Activated T-cell treated with anti-CD3 and anti-CD28 coated beads, Interleukin-2, amount 50 U/mL, for 24 hours (primary cell): ENCODE measurements around the gene CLOCK.

Experiments used
- DNase-seq: peaks from one replicate; pipeline ENCODE4 v3.0.0-alpha.2; 2020
- H3K27ac Mint-ChIP-seq: 2 replicates; pipeline ENCODE4 v1.8.0; 2020; ENCODE audit warnings: mild to moderate bottlenecking, mixed read lengths
- H3K27me3 Mint-ChIP-seq: 2 replicates; pipeline ENCODE4 v1.8.0; 2020; ENCODE audit warnings: mixed read lengths
- H3K36me3 Mint-ChIP-seq: 2 replicates; pipeline ENCODE4 v1.8.0; 2020; ENCODE audit warnings: low read depth, mixed read lengths
- H3K4me1 Mint-ChIP-seq: 2 replicates; pipeline ENCODE4 v1.8.0; 2020; ENCODE audit warnings: low read depth, mixed read lengths
- H3K4me3 Mint-ChIP-seq: 2 replicates; pipeline ENCODE4 v1.8.0; 2020; ENCODE audit warnings: mild to moderate bottlenecking, moderate library complexity, mixed read lengths
- H3K9me3 Mint-ChIP-seq: 2 replicates; pipeline ENCODE4 v1.8.0; 2020; ENCODE audit warnings: mixed read lengths

CLOCK gene

DNA sequence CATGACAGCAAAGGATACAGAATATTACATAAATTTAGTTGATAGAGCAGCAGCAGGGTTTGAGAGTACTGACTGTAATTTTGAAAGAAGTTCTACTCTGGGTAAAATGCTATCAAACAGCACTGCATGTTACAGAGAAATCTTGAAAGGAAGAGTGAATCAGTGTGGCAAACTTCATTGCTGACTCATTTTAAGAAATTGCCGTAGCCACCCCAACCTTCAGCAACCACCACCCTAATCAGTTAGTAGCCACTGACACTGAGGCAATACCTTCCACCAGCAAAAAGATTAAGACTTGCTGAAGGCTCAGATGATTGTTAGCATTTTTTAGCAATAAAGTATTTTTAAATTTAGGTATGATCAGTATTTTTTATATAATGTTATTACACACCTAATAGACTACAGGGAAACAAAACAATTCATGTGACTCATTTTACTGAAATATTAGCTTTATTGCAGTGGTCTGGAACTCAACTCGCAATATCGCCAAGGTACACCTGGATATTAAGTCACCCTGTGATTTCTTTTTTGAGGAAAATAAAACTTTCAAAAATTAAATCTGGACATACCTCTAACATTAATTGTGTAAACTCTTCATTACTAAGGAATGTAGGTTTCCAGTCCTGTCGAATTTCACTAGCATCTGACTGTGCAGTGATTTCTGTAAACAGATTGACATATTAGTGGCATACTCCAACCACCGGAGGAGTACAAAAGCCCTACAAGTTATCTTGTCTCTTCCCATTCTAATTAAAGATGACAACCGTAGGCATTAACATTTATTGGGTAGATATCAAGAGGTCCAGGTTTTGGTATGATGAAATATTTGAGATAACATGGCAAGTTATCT lies 71.1 kb downstream of the CLOCK start:
- Mint-ChIP-seq H3K9me3 (no peaks in the 10 kb centered on the region), H3K4me1 (peaks cover 9% of the 10 kb centered on the region), H3K36me3 (peaks cover 47% of the 10 kb centered on the region), H3K27me3 (no peaks in the 10 kb centered on the region), H3K4me3 (no peak overlapping the region), H3K27ac (no peak overlapping the region)
- no peak for DNase-seq

DNA sequence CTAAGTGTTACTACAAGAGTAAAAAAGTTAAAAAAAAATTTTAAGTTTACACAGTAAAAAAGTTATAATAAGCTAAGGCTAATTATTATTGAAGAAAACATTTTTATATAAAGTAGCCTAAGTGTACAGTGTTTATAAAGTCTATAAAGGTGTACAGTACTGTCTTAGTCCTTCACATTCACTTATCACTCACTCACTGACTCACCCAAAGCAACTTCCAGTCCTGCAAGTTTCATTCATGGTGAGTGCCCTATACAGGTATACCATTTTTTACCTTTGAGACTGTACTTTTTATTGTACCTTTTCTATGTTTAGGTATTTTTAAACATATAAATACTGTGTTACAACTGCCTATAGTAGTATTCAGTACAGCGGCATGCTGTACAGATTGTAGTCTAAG lies 76.7 kb downstream of the CLOCK start:
- peaks cover 4% of the 10 kb centered on the region for H3K9me3 Mint-ChIP-seq
- H3K27me3 Mint-ChIP-seq, result no peaks in the 10 kb centered on the region
- peaks cover 52% of the 10 kb centered on the region for H3K36me3 Mint-ChIP-seq
- peaks cover 2% of the 10 kb centered on the region for H3K4me1 Mint-ChIP-seq
- DNase-seq, result no peak
- H3K27ac Mint-ChIP-seq, result no peak overlapping the region
- H3K4me3 Mint-ChIP-seq, result no peak overlapping the region

DNA sequence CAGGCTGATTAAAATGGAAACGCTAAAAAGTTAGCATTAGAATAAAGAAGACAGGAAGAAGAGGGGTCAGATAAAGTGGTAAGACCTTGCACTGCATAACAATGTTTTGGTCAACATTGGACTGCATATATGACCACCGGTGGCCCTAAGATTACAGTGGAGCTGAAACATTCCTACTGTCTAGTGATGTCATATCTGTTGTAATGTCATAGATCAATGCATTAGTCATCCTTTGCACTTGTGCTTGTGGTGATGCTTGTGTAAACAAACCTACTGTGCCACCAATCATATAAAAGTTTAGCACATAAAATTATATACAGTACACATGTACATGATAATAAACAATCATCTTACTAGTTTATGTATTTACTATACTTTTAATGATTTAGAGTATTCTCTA lies 78.0 kb downstream of the CLOCK start:
- Mint-ChIP-seq H3K27ac (no peak overlapping the region), H3K36me3 (peaks cover 50% of the 10 kb centered on the region), H3K9me3 (peaks cover 4% of the 10 kb centered on the region), H3K27me3 (no peaks in the 10 kb centered on the region), H3K4me3 (no peak overlapping the region), H3K4me1 (no peaks in the 10 kb centered on the region)
- no peak for DNase-seq

DNA sequence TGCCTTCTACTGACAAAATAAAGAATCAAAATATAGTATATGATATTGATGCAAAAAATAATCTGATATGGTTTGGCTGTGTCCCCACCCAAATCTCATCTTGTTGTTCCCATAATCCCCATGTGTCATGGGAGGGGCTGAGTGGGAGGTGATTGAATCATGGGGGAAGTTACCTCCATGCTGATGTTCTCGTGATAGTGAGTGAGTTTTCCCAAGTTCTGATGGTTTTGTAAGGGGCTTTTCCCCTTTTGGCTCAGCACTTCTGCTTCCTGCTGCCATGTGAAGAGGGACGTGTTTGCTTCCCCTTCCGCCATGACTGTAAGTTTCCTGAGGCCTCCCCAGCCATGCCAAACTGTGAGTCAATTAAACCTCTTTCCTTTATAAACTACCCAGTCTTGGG lies 80.7 kb downstream of the CLOCK start:
- Mint-ChIP-seq H3K36me3 (peaks cover 51% of the 10 kb centered on the region), H3K4me1 (no peaks in the 10 kb centered on the region), H3K9me3 (peaks cover 4% of the 10 kb centered on the region)

DNA sequence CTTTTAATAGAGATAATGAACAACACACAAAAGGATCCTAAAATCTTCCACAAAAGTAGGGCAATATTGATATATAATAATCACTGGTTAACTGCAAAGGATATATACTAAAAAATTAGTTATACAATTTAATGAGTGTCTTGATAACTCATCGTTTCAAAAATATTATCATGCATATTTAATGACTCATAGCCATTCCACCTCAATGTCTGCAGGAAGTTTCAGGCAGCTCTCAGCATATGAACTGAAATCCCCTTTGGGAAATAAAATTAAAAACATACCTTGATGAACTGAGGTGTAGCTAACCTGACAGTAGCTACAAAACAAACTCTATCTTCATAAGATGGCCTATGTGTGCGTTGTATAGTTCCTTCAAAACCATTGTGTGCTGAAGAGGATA lies 88.1 kb downstream of the CLOCK start:
- no peaks in the 10 kb centered on the region for H3K4me1 Mint-ChIP-seq
- no peak for DNase-seq
- peaks cover 34% of the 10 kb centered on the region for H3K36me3 Mint-ChIP-seq
- H3K27me3 Mint-ChIP-seq, result no peaks in the 10 kb centered on the region
- no peak overlapping the region for H3K4me3 Mint-ChIP-seq
- H3K27ac Mint-ChIP-seq, result no peak overlapping the region
- no peaks in the 10 kb centered on the region for H3K9me3 Mint-ChIP-seq

More for the DNA sequence above, 80.7 kb downstream of the CLOCK start:
- no peak for DNase-seq
- H3K4me3 Mint-ChIP-seq, result no peak overlapping the region
- H3K27ac Mint-ChIP-seq, result no peak overlapping the region
- H3K27me3 Mint-ChIP-seq, result no peaks in the 10 kb centered on the region

DNA sequence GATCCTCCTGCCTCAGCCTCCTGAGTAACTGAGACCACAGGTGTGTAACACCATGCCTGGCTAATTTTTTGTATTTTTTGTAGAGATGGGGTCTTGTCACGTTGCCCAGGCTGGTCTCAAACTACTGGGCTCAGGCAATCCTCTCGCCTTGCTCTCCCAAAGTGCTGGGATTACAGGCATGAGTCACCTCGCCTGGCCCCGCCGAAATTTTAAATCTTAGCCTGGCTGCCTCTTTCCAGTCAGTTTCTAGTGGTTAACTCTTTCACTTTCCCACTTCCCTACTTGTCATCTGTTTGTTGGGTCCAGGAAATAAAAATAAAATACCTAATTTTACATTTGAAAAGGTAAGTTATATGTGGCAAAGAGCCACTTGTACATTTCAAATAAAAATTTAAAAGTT lies 88.5 kb downstream of the CLOCK start:
- no peaks in the 10 kb centered on the region for H3K27me3 Mint-ChIP-seq
- H3K4me3 Mint-ChIP-seq, result no peak overlapping the region
- no peak for DNase-seq
- H3K9me3 Mint-ChIP-seq, result no peaks in the 10 kb centered on the region
- H3K36me3 Mint-ChIP-seq, result peaks cover 34% of the 10 kb centered on the region
- no peak overlapping the region for H3K27ac Mint-ChIP-seq
- H3K4me1 Mint-ChIP-seq, result no peaks in the 10 kb centered on the region

DNA sequence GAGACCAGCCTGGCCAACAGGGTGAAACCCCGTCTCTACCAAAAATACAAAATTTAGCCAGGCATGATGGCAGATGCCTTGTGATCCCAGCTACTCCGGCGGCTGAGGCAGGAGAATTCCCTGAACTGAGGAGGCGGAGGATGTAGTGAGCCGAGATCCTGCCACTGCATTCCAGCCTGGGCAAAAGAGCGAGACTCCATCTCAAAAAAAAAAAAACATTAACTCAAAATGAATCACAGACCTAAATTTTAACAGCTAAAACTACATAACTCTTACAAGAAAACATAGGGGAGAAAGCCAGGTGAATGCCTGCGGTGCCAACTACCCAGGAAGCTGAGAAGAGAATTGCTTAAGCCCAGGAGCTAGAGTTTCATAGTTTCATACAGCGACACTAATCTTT lies 96.1 kb downstream of the CLOCK start:
- H3K27me3 Mint-ChIP-seq, result no peaks in the 10 kb centered on the region
- H3K36me3 Mint-ChIP-seq, result peaks cover 69% of the 10 kb centered on the region
- H3K27ac Mint-ChIP-seq, result no peak overlapping the region

DNA sequence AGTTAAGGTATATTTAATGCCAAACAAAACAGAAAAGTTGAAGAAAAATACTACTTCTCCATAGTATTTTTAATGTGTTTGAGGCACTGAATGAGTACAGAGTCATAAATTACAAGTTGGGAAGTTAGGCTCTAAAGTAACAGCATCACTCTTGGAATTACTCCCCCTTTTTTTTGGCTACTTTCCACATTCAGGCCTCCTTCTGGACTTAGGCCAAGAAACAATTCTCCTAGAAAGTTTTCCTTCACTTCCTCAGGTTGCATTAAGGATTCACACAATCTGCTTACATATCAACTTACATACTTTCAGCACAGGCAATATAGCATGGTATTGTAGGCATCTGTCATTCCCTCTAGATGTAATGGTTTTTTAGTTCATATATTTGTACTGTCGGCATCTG lies 98.9 kb downstream of the CLOCK start:
- Mint-ChIP-seq H3K27ac (no peak overlapping the region), H3K4me1 (peaks cover 13% of the 10 kb centered on the region), H3K4me3 (no peak overlapping the region), H3K9me3 (no peaks in the 10 kb centered on the region), H3K27me3 (no peaks in the 10 kb centered on the region), H3K36me3 (peaks cover 70% of the 10 kb centered on the region)
- no peak for DNase-seq

More for the DNA sequence above, 96.1 kb downstream of the CLOCK start:
- no peak for DNase-seq
- peaks cover 12% of the 10 kb centered on the region for H3K4me1 Mint-ChIP-seq
- H3K4me3 Mint-ChIP-seq, result no peak overlapping the region
- H3K9me3 Mint-ChIP-seq, result no peaks in the 10 kb centered on the region

DNA sequence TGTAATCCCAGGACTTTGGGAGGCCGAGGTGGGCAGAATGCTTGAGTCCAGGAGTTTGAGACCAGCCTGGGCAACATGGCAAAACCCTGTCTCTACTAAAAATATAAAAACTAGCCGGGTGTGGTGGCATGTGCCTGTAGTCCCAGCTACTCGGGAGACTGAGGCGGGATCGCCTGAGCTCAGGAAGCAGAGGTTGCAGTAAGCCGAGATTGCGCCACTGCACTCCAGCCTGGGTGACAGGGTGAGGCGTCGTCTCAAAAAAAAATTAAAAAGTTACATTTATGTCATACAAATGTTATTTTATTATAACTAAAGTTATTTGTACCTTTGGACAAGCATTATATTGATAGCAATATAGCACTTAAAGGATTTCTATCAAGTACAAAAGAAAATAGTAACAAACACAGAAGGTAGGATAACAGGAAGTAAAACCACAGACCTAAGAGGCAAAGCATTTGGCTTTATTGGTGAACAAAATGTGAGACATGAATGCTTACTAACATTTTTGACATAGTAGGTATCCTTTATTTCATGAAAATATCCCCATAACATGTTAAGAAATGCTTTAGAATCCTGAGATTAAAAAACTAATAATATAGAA lies 99.5 kb downstream of the CLOCK start:
- no peak for DNase-seq
- H3K27me3 Mint-ChIP-seq, result no peaks in the 10 kb centered on the region
- peaks cover 17% of the 10 kb centered on the region for H3K4me1 Mint-ChIP-seq
- H3K27ac Mint-ChIP-seq, result no peak overlapping the region
- H3K4me3 Mint-ChIP-seq, result no peak overlapping the region
- H3K36me3 Mint-ChIP-seq, result peaks cover 72% of the 10 kb centered on the region
- H3K9me3 Mint-ChIP-seq, result no peaks in the 10 kb centered on the region

DNA sequence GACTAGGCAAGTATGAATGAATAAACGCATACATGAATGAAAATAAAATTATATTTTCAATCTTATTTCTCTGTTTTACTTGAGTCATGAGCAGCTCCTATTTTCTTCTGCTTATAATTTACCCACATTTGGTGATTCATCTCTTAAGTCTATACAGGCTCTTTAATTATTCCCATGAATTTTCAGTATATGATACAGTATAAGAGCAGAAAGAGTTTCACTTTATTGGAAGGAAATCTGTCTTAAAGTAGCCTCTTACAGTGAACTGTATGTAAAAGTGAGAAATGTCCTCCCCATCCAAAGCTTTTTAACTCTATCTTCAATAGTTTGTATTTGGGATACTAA lies 100.2 kb downstream of the CLOCK start:
- Mint-ChIP-seq H3K4me3 (no peak overlapping the region), H3K9me3 (no peaks in the 10 kb centered on the region), H3K4me1 (peaks cover 17% of the 10 kb centered on the region), H3K27me3 (no peaks in the 10 kb centered on the region), H3K27ac (no peak overlapping the region), H3K36me3 (peaks cover 72% of the 10 kb centered on the region)
- no peak for DNase-seq

DNA sequence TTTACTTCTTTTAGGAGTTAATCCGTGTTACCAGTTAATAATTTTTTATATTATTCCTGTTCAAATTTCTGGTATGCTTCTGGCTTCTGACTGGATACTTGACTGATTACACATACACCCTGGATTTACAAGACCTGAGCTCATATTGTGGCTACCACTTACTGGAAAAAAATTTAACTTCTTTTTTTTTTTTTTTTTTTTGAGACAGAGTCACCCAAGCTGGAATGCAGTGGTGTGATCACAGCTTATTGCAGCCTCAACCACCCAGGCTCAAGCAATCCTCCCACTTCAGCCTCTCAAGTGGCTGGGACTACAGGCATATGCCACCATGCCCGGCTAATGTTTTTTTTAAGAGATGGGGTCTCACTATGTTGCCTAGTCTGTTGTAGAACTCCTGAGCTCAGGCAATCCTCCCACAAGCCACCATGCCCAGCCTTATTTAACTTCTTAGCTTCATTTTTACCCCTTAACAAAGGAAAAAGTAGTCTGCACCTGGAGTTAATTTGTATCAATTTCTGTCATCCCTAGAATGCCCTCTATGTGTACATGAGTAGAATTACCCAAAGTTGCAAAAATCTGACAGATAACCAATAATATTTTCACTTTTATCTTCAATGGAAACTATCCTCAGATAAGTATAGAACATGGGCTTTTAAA lies 100.7 kb downstream of the CLOCK start:
- H3K27ac Mint-ChIP-seq, result no peak overlapping the region
- DNase-seq, result no peak
- H3K4me3 Mint-ChIP-seq, result no peak overlapping the region
- peaks cover 72% of the 10 kb centered on the region for H3K36me3 Mint-ChIP-seq
- no peaks in the 10 kb centered on the region for H3K27me3 Mint-ChIP-seq
- peaks cover 17% of the 10 kb centered on the region for H3K4me1 Mint-ChIP-seq
- no peaks in the 10 kb centered on the region for H3K9me3 Mint-ChIP-seq

DNA sequence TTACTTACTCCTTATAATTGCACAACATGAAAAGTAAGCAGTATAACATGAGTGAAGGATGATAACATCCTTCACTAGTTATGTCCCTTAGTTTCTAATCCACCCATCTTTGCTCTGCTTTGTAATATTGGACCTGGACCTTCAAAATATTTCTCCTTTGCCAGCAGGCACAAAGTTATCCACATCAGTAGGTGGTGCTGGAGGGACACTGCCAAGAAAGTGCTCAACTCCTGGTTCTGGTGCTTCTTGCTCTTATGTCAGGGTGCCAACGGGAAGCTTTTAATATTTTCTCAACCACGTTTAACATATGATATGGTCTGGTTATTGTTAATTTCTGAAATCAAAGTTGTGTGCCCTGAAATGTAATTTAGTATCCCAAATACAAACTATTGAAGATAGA lies 101.9 kb downstream of the CLOCK start:
- Mint-ChIP-seq H3K4me1 (peaks cover 17% of the 10 kb centered on the region), H3K9me3 (no peaks in the 10 kb centered on the region), H3K27ac (no peak overlapping the region), H3K4me3 (no peak overlapping the region), H3K36me3 (peaks cover 69% of the 10 kb centered on the region), H3K27me3 (no peaks in the 10 kb centered on the region)
- DNase-seq, result no peak

DNA sequence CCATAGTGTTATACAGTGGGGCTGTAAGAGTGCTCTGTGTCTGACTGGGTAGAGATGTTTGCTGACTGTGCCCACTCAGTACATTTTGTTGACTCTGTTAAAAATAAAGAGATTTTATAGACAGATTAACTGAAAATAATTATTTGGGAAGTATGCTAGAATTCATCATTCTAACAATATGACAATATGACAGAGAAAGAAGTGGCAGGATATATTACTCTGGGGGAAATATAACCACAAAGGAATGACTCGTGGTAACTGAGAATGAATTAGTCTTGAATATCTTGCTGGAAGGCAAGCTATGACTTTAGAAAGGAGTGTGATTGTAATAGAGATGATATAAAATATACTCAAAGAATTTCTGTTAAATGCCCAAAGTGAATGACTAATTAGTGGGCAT lies 104.2 kb downstream of the CLOCK start:
- Mint-ChIP-seq H3K4me3 (no peak overlapping the region), H3K27me3 (no peaks in the 10 kb centered on the region), H3K4me1 (peaks cover 9% of the 10 kb centered on the region), H3K36me3 (peaks cover 68% of the 10 kb centered on the region), H3K27ac (no peak overlapping the region), H3K9me3 (no peaks in the 10 kb centered on the region)
- no peak for DNase-seq

DNA sequence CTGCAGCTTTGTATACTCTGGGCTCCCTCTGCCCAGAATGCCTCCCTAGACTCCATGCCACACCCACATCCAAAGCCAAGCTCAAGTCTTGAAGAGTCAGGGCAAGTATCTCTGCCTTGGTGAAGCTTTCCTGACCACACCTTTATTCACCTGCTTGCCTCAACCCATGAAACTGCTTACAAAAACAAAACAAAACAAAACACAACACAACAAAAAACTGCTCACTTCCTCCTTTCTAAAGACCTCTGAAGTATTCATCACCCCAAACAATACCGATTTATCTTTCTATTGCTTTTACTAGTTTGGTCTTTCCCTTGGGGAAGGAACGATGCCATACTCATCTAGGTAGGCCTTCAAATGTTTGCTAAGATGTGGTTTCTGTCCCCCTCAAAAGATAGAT lies 105.9 kb downstream of the CLOCK start:
- no peaks in the 10 kb centered on the region for H3K9me3 Mint-ChIP-seq
- peaks cover 77% of the 10 kb centered on the region for H3K36me3 Mint-ChIP-seq
- H3K4me1 Mint-ChIP-seq, result peaks cover 5% of the 10 kb centered on the region
- no peaks in the 10 kb centered on the region for H3K27me3 Mint-ChIP-seq
- no peak for DNase-seq
- peak overlapping the region; percentile 20 for H3K27ac Mint-ChIP-seq
- H3K4me3 Mint-ChIP-seq, result no peak overlapping the region

DNA sequence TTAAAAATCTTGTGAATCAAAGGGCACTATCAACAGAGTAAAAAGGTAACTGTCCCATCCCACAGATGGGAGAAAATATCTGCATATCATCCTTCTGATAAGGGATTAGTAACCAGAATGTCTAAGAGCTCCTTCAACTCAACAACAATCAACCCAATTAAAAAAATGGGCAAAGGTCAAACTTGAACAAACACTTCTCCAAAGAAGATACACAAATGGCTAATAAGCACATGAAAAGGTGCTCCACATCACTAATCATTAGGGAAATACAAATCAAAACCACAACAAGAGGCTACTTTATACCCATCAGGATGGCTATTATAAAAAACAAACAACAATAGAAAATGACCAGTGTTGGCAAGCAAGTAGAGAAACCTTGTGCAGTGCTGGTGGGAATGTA lies 107.7 kb downstream of the CLOCK start:
- no peak overlapping the region for H3K4me3 Mint-ChIP-seq
- peaks cover 85% of the 10 kb centered on the region for H3K36me3 Mint-ChIP-seq
- no peak for DNase-seq
- H3K27me3 Mint-ChIP-seq, result no peaks in the 10 kb centered on the region
- no peaks in the 10 kb centered on the region for H3K9me3 Mint-ChIP-seq
- no peak overlapping the region for H3K27ac Mint-ChIP-seq
- H3K4me1 Mint-ChIP-seq, result peaks cover 21% of the 10 kb centered on the region
